Activated naive CD4-positive, alpha-beta T cell treated with anti-CD3 and anti-CD28 coated beads, Interleukin-2, amount 50 U/mL, for 72 hours (primary cell): ENCODE measurements around the gene TLR7. TPM values are rescaled to one million over a fixed set of nuclear protein-coding genes. Genes with fewer than 3 reads are reported as not detected.

ENCODE experiments used
- ATAC-seq, 2 donors: fragments of 150-1000 bp; cut with Tn5 transposase; 2 replicates each; pipeline ENCODE4 v1.10.0; 2021; ENCODE audit warnings: mild to moderate bottlenecking in 2 of 2, moderate library complexity in 2 of 2
- DNase-seq, 2 donors: peaks; one replicate each; pipeline ENCODE4 v3.0.0; 2021 to 2022; ENCODE audit warnings: low spot score in 2 of 2
- H3K27ac Mint-ChIP-seq, 2 donors: one replicate each; pipeline ENCODE4 v1.8.0; 2022; ENCODE audit warnings: mild to moderate bottlenecking in 2 of 2, mixed read lengths in 2 of 2
- H3K36me3 Mint-ChIP-seq, 2 donors: one replicate each; pipeline ENCODE4 v1.8.0; 2022; ENCODE audit warnings: mixed read lengths in 2 of 2
- H3K9me3 Mint-ChIP-seq, 2 donors: one replicate each; pipeline ENCODE4 v1.8.0; 2022; ENCODE audit warnings: mixed read lengths in 2 of 2
- total RNA-seq, 2 donors: library from RNA; stranded (reverse); gene quantifications; one replicate each; pipeline ENCODE4 v1.2.3, GENCODE V29; 2022

The TLR7 gene
- total RNA-seq = under 1 TPM in 1 of 2 donors, not detected in 1; 0.04 TPM

GRCh38 chrX:12866451-12867377 is at the start of gene TLR7:
TLR7 (plus strand) TSS chrX:12867072; CDS start chrX:12867579, 507 bp downstream.
- Mint-ChIP-seq H3K27ac (no peak within 1 kb of the TSS), H3K36me3 (no peaks in the 10 kb centered on the region)
- no peak for ATAC-seq

GRCh38 chrX:12817528-12817927 is 49.3 kb upstream of the TLR7 start:
- Mint-ChIP-seq H3K9me3 (no peaks in the 10 kb centered on the region), H3K27ac (no peak overlapping the region), H3K36me3 (peaks cover 6 to 17% of the 10 kb centered on the region in 2 donors)
- ATAC-seq (no peak), DNase-seq (no peak)

More at GRCh38 chrX:12866451-12867377, at the start of gene TLR7:
- no peak for DNase-seq
- no peaks in the 10 kb centered on the region for H3K9me3 Mint-ChIP-seq

- H3K9me3 Mint-ChIP-seq = no peaks in the 10 kb centered on the region
- ATAC-seq = no peak
- peaks cover 6 to 7% of the 10 kb centered on the region in 2 donors for H3K36me3 Mint-ChIP-seq
- H3K27ac Mint-ChIP-seq = peak overlapping the region in 1 of 2 donors; percentile 29
- DNase-seq = no peak
Observed at GRCh38 chrX:12819222-12819621, 47.6 kb upstream of the TLR7 start.

GRCh38 chrX:12820737-12821136 is 46.1 kb upstream of the TLR7 start:
- Mint-ChIP-seq H3K36me3 (peaks cover 7 to 16% of the 10 kb centered on the region in 2 donors), H3K9me3 (no peaks in the 10 kb centered on the region)

DNA sequence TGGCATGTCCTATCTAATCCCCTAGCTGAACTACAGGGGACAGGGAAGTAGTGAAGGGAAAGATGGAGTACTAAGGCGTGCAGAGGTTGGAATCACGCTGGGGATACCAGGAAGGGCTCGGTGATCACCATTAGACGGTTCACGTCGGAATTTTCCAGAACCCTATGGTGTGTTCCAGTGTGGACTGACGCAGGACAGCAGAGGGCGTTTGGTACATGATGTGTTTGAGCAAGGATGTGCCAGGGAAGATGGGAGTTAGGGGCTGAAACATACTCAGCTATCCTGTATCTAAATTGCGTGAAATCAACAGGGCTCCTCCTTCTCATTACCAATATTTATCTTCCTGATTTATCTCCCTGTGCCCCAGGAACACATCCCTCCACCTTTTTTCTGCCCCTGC is 41.9 kb upstream of the TLR7 start:
- Mint-ChIP-seq H3K9me3 (no peaks in the 10 kb centered on the region), H3K27ac (no peak overlapping the region), H3K36me3 (peaks cover 7 to 10% of the 10 kb centered on the region in 2 donors)
- no peak for DNase-seq
- ATAC-seq = no peak

More at GRCh38 chrX:12820737-12821136, 46.1 kb upstream of the TLR7 start:
- no peak for ATAC-seq
- no peak for DNase-seq
- no peak overlapping the region for H3K27ac Mint-ChIP-seq

DNA sequence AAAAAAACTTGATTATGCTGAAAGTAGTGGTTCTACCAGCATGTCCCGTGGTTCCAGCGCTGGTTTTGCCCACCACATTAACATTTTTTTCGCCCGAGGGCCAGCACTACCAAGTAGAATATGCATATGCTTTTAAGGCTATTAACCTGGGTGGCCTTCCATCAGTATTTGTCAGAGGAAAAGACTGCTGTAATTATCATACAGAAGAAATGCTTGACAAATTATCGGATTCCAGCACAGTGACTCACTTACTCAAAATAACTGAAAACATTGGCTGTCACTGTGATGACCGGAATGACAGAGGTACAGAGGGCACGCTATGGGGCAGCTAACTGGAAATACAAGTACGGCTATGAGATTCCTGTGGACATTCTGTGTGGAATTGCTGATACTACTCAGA is 41.1 kb upstream of the TLR7 start:
- H3K36me3 Mint-ChIP-seq = peaks cover 4 to 10% of the 10 kb centered on the region in 2 donors
- ATAC-seq (no peak), DNase-seq (no peak)
- H3K9me3 Mint-ChIP-seq = no peaks in the 10 kb centered on the region
- no peak overlapping the region for H3K27ac Mint-ChIP-seq

DNA sequence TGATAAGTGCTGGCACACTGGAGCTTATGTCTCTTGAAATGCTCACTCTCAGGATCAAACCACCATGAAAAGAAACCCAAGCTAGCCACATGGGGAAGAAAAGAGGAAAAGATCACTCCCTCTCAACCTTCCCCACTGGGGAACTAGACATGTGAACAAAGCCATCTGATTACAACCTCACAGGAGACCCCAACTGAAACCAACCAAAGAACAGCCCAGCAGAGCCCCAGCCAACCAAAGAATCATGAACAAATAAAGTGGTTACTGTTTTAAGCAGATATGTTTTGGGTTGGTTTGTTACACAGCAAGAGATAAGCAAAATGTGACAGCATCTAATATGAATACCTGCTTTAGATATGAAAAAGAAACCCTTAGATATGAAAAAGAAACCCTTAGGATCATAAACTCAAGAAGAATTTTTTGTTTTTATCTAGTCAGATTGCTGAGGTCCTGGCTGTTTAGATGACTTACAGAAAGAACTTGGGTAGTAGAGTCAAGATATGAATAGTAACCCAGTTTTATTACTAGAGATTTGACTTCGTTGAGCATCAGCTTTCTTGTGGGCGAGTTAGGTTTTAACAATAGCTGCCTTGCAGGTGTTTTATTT is 23.7 kb upstream of the TLR7 start:
- Mint-ChIP-seq H3K36me3 (no peaks in the 10 kb centered on the region), H3K27ac (peak overlapping the region; percentile 89 to 97), H3K9me3 (no peaks in the 10 kb centered on the region)
- no peak for DNase-seq
- ATAC-seq = peak; percentile 36 to 81

DNA sequence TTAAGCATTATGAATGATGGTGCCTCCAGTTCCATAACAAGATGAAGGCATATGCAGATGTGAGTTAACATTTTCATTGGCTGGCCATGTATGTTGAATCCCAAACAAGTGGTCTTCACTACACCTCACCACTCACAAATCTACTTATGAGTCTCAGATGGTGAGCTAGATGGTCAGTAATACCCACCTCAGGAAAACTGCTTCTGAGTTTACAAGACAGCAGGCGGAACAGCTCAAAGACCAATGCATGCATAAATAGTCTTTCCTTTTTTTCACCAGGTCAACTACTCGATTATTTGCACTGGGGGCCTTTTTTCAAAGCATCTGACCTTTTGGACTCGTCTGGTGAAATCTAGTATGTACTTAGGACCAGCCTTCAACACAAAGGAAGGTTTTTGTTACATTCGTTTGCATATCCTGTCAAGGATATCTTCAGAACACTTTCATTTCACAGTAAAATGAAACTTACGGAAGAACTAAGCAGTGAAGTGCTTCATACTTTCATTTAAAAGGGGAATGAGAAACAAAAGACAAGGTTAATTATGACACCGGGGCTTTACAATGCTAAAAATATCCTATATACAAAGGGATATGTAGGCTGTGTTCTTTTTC is 23.1 kb upstream of the TLR7 start:
- peak overlapping the region; percentile 89 to 97 for H3K27ac Mint-ChIP-seq
- no peaks in the 10 kb centered on the region for H3K9me3 Mint-ChIP-seq
- no peak for DNase-seq
- peak; percentile 47 to 71 for ATAC-seq
- H3K36me3 Mint-ChIP-seq = no peaks in the 10 kb centered on the region

DNA sequence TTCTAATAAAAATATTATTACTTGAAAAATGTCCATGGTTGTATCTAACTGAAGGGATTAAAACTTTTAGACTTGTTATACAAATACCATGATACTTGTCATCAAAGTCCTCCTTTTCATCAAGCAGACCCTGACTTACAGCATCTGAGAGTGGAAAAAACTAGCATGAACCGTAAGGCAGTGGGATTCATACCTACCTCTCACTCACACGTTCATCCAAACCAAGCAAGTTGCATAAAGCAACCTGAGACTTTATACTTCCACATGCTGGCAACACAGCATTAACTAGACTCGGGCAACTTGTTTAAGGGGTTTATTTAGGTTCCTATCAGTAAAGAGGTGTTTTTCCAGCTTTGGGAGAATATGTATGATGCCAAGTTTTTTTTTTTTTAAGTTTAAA is 22.6 kb upstream of the TLR7 start:
- ATAC-seq (peak; percentile 47 to 55), DNase-seq (no peak)
- Mint-ChIP-seq H3K9me3 (no peaks in the 10 kb centered on the region), H3K36me3 (no peaks in the 10 kb centered on the region), H3K27ac (peak overlapping the region; percentile 89 to 97)

DNA sequence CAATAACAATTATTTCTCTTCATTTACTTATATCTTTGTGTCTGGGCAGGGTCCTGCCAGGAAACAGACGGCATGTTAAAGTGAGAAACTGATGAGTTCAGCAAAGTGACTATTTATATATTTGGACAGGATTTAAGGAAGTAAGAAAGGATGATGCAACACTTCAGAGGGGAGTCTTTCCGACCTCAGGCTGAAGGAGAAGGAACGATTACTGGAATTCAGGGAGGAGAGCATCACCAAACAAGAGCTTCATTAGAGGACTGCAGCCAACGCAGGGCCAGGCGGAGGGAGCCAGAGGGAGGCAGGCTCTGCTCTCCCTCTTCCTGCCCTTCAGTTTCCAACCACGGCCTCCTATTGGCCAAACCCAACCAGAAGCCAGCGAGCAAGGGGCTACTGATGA is 1.5 kb upstream of the TLR7 start:
- Mint-ChIP-seq H3K9me3 (no peaks in the 10 kb centered on the region), H3K27ac (no peak overlapping the region), H3K36me3 (no peaks in the 10 kb centered on the region)
- DNase-seq (no peak), ATAC-seq (no peak)

GRCh38 chrX:12867685-12868084 is 813 bp downstream of the TLR7 start:
- H3K9me3 Mint-ChIP-seq = no peaks in the 10 kb centered on the region
- no peak overlapping the region for H3K27ac Mint-ChIP-seq
- no peak for ATAC-seq
- no peaks in the 10 kb centered on the region for H3K36me3 Mint-ChIP-seq
- no peak for DNase-seq

DNA sequence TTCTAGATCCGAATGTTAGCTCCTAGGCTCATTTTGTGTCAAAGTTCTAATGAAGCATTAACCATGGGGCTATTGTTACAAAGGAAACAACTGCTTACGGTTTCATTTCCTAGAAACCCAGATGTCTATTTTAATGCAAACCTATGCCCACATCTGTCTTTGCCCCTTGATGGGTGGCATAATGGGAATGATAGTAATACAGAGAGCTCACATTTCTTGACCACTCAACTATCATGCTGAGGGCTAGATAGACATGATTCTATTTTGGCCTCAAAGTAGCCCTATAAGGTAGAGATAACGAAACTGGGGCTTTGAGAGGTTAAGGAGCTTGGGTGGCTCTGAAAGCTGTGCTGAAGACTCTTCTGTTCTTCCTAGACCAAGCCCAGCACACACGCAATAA is 1.9 kb downstream of the TLR7 start:
- no peak for DNase-seq
- Mint-ChIP-seq H3K27ac (no peak overlapping the region), H3K9me3 (no peaks in the 10 kb centered on the region), H3K36me3 (no peaks in the 10 kb centered on the region)
- ATAC-seq = no peak

GRCh38 chrX:12871257-12871656 is 4.4 kb downstream of the TLR7 start:
- Mint-ChIP-seq H3K36me3 (no peaks in the 10 kb centered on the region), H3K9me3 (no peaks in the 10 kb centered on the region), H3K27ac (no peak overlapping the region)
- no peak for ATAC-seq
- no peak for DNase-seq

- ATAC-seq (no peak), DNase-seq (no peak)
- no peaks in the 10 kb centered on the region for H3K9me3 Mint-ChIP-seq
- H3K27ac Mint-ChIP-seq = no peak overlapping the region
- no peaks in the 10 kb centered on the region for H3K36me3 Mint-ChIP-seq
Observed at GRCh38 chrX:12872741-12873140, 5.9 kb downstream of the TLR7 start.

GRCh38 chrX:12874581-12874980 is 7.7 kb downstream of the TLR7 start:
- Mint-ChIP-seq H3K9me3 (no peaks in the 10 kb centered on the region), H3K27ac (no peak overlapping the region), H3K36me3 (no peaks in the 10 kb centered on the region)
- no peak for ATAC-seq
- DNase-seq = no peak

GRCh38 chrX:12877386-12877785 is 10.5 kb downstream of the TLR7 start:
- Mint-ChIP-seq H3K27ac (no peak overlapping the region), H3K9me3 (no peaks in the 10 kb centered on the region), H3K36me3 (no peaks in the 10 kb centered on the region)
- no peak for ATAC-seq
- no peak for DNase-seq

DNA sequence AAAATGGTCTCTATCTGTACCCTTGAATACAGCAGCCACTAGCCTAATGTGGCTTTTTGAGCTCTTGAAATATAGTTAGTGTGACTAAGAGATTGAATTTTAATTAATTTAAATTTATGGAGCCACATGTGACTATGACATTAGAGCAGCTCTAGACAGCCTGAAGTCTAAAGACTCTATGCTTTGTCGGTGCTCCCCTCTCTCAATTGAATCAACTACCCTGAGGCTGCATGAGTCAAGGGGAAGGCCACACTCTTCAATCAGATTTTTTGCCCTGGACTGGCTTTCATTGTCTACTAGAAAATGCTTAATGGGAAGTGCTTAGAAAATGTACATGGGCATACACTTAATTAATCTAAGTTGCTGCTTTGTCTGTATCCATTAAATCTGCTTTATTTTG is 11.7 kb downstream of the TLR7 start:
- ATAC-seq = no peak
- no peak overlapping the region for H3K27ac Mint-ChIP-seq
- no peak for DNase-seq
- no peaks in the 10 kb centered on the region for H3K9me3 Mint-ChIP-seq
- no peaks in the 10 kb centered on the region for H3K36me3 Mint-ChIP-seq
